ENCODE results near the gene TDP1.

DNA sequence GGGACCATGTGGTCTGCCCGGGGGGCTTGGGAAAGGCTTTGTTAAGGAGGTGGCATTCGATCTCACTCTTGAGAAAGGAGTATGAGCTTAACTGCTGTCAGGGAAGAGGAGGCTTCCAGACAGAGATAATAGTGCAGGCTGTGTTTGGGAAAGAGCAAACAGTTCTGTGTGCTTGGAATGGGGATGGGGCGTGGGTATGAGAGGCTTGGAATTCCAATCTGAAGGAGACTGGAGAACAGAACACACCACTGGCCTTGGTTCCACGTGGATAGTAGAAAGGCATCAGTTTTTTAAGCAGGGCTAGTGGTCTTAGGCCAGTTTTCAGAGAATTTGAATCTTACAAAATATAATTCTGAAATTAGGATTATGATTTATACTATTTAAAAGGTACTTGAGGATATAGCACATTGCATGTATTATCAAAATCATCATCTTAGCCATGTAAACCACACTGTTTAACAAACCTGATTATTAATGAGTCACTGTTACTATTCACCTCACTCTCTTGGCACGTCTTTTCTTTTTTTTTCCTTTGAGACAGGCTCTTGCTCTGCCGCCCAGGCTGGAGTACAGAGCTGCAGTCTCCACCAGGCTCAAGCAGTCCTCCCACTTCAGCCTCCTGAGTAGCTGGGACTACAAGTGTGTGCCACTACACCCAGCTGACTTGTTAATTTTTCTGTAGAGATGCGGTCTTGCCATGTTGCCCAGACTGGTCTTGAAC, 67.6 kb downstream of the TDP1 start:
- TF ChIP-seq, protein P1, sequence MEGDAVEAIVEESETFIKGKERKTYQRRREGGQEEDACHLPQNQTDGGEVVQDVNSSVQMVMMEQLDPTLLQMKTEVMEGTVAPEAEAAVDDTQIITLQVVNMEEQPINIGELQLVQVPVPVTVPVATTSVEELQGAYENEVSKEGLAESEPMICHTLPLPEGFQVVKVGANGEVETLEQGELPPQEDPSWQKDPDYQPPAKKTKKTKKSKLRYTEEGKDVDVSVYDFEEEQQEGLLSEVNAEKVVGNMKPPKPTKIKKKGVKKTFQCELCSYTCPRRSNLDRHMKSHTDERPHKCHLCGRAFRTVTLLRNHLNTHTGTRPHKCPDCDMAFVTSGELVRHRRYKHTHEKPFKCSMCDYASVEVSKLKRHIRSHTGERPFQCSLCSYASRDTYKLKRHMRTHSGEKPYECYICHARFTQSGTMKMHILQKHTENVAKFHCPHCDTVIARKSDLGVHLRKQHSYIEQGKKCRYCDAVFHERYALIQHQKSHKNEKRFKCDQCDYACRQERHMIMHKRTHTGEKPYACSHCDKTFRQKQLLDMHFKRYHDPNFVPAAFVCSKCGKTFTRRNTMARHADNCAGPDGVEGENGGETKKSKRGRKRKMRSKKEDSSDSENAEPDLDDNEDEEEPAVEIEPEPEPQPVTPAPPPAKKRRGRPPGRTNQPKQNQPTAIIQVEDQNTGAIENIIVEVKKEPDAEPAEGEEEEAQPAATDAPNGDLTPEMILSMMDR (conservative IDR thresholded peaks at IDR 0.05; ENCODE audit: low read length), result no peak
- no peak for TF ChIP-seq EZH2phosphoT487 (IDR thresholded peaks at IDR 0.05; ENCODE audit: borderline replicate concordance, low read depth, low read length)
